HG02943 (cell line): ENCODE results near the gene PDE1C.

Experiments
- ATAC-seq: cut with Tn5 transposase; IDR thresholded peaks from one replicate; pipeline ENCODE4 v1.9.1; 2021; ENCODE audit warnings: mild to moderate bottlenecking, low read depth, moderate library complexity; ENCODE audit not compliant: unreplicated experiment

PDE1C gene

GRCh38 chr7:32070406-32071360 is at the start of gene PDE1C:
Gene PDE1C (minus strand): TSS chr7:32070407.
- ATAC-seq: no peak

GRCh38 chr7:32119790-32120196 is 49.6 kb upstream of the PDE1C start:
- no peak for ATAC-seq

GRCh38 chr7:32117837-32118236 is 47.6 kb upstream of the PDE1C start:
- no peak for ATAC-seq

- ATAC-seq: no peak
These were observed 46.2 kb upstream of the PDE1C start for GRCh38 chr7:32116436-32116835.

GRCh38 chr7:32115831-32116230 is 45.6 kb upstream of the PDE1C start:
- ATAC-seq: no peak

- no peak for ATAC-seq
These were observed 38.4 kb upstream of the PDE1C start for GRCh38 chr7:32108651-32109050.

- ATAC-seq: no peak
These were observed 34.6 kb upstream of the PDE1C start for GRCh38 chr7:32104766-32105165.

GRCh38 chr7:32103361-32103760 is 33.2 kb upstream of the PDE1C start:
- ATAC-seq: no peak

GRCh38 chr7:32102432-32102873 is 32.2 kb upstream of the PDE1C start:
- no peak for ATAC-seq

- ATAC-seq: no peak
These were observed 30.2 kb upstream of the PDE1C start for GRCh38 chr7:32100407-32100907.

GRCh38 chr7:32094516-32094915 is 24.3 kb upstream of the PDE1C start:
- ATAC-seq: no peak

GRCh38 chr7:32093415-32094408 is 23.5 kb upstream of the PDE1C start:
- ATAC-seq: no peak

- no peak for ATAC-seq
These were observed 22.1 kb upstream of the PDE1C start for GRCh38 chr7:32092346-32092745.

- ATAC-seq: no peak
These were observed 21.5 kb upstream of the PDE1C start for GRCh38 chr7:32091608-32092210.

- no peak for ATAC-seq
These were observed 19.5 kb upstream of the PDE1C start for GRCh38 chr7:32089678-32090077.

- no peak for ATAC-seq
These were observed 19.0 kb upstream of the PDE1C start for GRCh38 chr7:32089256-32089655.

GRCh38 chr7:32088451-32088881 is 18.3 kb upstream of the PDE1C start:
- ATAC-seq: no peak

GRCh38 chr7:32079510-32079909 is 9.3 kb upstream of the PDE1C start:
- no peak for ATAC-seq

GRCh38 chr7:32078824-32079223 is 8.6 kb upstream of the PDE1C start:
- no peak for ATAC-seq

- no peak for ATAC-seq
These were observed 7.6 kb upstream of the PDE1C start for GRCh38 chr7:32077806-32078205.
